NCI-H446 treated with DMSO at 0.1 percent for 48 hours (cell line): Measurements from ENCODE around the gene NKAIN4.

Experiments used
- DNase-seq: peaks from one replicate; lab custom pipeline; 2025; lab: John Stamatoyannopoulos, UW

Gene NKAIN4

GRCh38 chr20:63190828-63191227 is 63.4 kb downstream of the NKAIN4 start:
- no peak for DNase-seq
